ENCODE results near the gene CEACAM8.
"Not testable (repeated sequence)": the region's sequence is repeated elsewhere in the genome, so short reads cannot be mapped to it uniquely, and the experiment has no call there.

CEACAM8 gene

DNA sequence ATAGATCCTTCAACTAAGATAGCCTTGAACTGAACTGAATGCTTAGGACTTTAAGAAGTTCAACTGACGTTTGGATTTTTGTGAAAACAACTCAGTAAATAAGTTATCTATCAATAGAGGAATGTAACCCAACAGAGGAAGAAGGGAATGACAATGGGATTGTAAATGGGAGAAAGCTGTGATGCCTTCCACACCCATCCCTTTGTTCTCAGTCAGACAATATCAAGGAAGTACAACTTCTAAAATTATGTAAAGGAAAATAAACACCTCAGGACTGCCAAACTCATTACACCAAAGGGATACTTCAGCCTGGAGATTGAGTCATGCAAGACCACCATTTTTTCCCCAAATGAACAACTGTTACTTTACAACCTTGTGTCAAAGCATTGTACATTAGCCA is 21.1 kb downstream of the CEACAM8 start:
- DNase-seq (ENCODE audit: low read depth, low spot score) = no peak

DNA sequence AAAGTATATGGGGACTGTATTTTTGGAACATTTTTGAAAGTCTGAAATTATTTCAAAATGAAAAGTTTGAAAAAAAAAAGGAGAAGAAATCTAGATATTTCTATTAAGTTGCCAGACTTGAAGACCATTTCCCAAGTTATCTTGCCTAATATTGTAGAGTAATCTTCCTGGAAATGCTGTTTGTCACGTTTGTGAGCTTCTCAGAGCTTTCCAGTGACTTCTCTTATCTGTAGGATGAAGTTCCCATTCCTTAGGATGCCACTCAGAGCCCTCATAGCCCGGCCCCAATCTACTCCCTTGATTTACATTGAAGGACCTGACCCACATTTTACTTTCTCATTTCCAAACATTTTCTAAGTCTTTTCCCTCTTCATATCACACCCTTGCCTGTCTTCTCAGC is 23.6 kb downstream of the CEACAM8 start:
- DNase-seq (ENCODE audit: low read depth, low spot score) = no peak

DNA sequence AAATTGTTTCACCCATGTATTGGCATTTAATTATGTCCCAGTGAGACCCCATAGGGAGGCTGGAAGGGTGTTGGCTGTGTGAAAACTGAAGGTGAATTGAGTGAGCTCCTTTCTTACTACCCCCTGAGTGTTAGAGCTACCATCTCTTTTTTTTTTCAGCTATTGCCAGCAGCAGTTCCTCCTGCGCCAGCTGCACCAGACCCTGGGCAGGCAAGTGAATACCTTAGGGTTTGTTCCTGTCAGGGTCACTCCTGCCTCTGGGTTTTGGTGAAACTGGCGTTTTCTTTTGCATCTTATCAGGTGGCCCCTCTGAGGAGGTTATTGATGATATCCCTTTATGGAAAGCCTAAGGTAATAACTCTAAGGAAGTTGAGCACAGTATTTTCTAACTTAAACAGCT is 25.5 kb downstream of the CEACAM8 start:
- DNase-seq (ENCODE audit: low read depth, low spot score) = no peak

DNA sequence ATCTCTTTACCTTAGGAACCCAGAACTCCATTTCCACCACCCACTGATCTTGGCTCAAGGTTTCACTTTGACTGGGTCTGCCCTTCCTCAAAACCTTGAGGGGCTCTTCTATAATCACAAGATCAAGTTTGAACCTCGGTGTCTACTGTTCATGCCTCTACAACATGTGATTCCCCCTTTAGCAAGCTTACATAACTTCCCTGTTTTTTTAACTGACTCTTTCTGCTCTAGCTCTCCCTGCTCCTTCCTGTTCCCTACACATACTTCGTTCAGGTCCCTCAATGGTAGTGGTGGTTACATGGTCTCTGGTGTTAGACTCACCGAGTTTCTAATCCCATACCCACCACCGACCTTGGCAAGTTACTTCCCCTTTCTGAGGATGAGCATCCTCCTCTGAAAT is 26.7 kb downstream of the CEACAM8 start:
- DNase-seq (ENCODE audit: low read depth, low spot score) = no peak

DNA sequence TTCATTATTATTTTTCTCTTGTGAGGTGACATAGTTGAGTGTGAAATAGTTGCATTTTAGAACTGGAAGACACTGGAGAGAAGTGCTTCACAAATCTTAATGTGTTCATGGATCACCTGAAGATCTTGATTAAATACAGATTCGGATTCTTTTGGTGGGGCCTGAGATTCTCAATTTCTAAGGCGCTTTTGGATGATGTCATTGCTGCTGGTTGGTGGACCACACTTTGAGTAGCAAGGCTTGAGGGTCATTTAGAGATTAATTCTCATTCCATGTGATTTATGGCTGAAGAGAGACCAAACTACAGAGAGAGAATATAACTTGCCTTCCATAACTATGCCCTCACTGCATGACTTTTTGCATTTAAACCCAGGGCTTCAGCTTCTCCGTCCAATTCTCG is 27.2 kb downstream of the CEACAM8 start:
- DNase-seq (ENCODE audit: low read depth, low spot score) = no peak

DNA sequence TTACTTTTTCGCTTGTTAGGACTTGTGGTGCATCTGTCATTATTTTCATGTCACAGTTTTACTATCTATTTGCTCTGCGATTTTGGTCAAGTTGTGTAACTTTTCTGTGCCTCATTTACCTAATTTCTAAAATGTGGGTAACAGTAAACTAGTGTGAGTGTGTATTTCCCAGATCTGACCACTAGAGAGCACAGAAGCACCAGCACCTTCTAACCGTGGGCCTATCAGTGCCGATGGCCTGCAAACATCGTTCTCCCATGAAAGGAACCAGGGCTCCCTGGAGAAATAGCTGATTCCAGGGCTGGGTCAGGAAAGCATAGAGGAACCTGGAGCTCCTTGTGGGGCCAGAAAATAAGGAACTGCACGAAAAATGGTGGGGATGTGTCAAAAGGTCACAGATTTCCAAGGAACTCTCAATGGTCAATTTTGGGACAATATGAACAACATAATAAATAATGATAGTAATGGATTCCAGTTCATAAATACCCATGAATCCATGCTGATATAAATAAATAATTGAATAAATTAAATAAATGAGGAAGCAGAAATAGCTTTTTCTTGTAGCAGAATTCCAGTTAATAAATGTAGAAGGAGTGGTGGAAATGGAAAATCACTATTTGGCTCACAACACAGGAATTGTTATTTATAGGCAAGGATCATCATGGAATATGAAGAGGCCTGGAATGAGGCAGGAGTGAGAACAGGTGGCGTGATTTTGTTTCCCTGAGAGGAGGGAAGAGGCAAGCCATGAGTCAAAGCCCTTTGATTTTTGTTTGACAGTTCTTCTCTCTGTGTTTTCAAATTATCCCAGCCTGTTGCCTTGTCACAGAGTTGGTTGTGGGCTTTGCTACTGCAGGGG is 31.1 kb downstream of the CEACAM8 start:
- no peak for DNase-seq (ENCODE audit: low read depth, low spot score)

DNA sequence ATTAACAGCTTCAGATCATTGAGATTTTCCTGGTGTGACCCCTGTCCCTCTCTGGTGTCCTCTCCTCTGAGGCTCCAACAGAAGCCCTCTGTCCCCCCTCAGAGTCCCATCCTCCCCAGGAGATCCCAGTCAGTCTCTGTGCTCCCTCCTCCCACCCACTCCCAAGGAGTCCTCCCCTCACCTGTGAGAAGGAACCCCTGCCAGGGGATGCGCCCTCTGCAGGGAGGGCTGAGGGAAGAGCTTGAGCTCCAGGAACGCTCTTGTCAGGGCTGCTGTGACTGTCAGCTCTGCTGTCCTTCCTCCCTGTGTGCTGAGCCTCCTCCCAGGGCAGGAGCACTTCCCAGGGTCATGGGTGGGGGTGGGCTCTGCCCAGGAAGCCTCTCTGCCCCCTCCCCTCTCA is 33.2 kb downstream of the CEACAM8 start:
- no peak for DNase-seq (ENCODE audit: low read depth, low spot score)

DNA sequence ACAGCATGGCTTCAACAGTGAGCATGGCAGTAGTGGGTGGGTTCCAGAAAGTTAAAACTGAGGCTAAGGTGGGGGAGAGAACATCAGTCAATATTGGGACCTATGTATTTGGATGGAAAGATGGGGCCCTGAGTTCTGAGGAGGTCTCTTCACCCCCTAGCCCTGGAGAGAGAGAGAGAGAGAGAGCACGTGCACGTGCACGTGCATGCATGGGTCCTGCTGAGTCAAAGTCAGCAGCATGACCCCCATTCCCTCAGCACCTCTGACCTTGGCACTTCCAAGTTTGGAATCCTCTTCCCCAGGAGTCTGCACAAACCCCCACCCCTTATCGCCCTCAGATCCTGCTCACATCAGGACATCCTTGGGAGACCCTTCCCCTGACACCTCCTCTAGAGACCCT is 34.0 kb downstream of the CEACAM8 start:
- DNase-seq (ENCODE audit: low read depth, low spot score) = no peak

DNA sequence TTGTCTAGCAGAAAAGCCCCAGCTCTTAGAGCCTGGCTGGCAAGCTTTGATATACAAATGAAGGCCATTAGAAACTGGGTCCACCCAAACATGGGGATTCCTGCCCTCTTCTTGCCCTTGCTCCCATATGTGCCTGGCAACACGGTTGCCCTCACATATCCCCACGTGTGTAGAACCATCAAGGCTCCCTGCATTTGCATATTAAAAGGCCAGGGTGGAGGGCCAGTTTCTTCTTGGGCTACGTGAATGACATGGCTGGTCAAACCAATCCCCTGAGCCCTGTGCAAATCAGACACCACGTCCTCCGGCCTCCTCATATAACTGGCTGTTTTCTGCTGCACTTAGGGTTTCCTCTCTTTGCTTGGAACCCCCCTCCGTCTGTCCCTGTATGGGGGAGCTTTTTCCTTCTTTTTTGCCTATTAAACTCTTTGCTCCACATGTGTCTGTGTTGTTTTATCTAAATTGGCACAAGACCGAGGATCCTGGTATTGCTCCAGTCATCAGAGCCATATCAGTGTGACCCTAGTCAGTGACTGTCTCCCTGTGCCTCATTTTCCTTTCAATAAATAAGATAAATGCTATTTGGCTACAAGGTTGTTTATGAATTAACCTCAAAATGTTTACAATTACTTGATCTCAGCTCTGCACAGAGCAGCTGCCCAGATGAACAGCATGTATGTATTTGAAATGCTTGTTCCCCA is 36.1 kb downstream of the CEACAM8 start:
- DNase-seq (ENCODE audit: low read depth, low spot score) = no peak

DNA sequence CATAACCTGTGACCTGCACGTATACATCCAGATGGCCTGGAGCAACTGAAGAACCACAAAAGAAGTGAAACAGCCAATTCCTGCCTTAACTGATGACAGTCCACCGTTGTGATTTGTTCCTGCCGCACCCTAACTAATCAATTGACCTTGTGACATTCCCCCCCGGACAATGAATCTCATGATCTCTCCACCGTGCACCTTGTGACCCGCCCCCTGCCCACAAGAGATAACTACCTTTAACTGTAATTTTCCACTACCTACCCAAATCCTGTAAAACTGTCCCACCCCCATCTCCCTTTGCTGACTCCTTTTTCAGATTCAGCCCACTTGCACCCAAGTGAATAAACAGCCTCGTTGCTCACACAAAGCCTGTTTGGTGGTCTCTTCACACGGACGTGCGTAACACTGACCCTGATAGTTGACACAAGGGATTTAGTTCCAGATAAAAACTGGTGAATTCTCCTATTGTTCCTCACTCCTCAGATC is 37.3 kb downstream of the CEACAM8 start:
- not testable (repeated sequence) for DNase-seq (ENCODE audit: low read depth, low spot score)

DNA sequence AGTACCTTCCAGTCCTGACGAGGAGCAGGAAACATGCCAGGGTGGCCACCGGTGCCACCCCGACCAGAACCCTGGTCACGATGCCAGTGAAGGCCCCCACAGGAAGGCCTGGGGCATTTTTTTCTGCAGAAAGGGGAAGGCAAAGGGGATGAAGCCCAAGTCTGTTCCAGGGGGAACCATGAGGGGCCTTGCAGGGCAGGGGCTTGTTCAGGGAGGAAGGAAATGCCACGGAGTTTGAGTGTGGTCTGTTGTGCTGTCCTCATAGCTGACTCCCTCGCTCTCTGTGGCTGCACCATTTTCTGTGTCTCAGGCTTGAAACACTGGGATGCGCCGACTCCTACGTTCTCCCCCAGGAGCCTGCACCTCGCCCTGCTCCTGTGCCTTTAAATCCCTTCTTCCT is 38.9 kb downstream of the CEACAM8 start:
- DNase-seq (ENCODE audit: low read depth, low spot score) = no peak

DNA sequence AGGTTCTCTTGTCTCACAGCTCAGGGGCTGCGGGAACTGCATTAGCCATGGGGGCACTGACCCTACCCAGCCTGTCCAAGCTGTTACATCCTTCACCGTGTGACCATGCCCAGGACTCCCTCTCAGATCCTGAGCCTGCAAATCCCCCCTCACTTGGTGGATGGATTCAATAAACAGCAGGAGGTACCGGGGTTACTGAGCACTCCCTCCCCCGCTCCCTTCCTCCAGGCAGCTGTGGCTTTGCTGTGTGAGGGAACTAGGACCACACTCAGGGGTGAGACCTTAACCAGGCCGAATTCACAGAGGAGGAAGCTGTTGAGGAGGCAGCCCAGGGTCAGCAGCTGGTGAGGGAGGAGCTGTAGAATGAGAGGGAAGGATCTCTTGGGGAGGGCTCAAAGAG is 39.4 kb downstream of the CEACAM8 start:
- DNase-seq (ENCODE audit: low read depth, low spot score) = no peak

DNA sequence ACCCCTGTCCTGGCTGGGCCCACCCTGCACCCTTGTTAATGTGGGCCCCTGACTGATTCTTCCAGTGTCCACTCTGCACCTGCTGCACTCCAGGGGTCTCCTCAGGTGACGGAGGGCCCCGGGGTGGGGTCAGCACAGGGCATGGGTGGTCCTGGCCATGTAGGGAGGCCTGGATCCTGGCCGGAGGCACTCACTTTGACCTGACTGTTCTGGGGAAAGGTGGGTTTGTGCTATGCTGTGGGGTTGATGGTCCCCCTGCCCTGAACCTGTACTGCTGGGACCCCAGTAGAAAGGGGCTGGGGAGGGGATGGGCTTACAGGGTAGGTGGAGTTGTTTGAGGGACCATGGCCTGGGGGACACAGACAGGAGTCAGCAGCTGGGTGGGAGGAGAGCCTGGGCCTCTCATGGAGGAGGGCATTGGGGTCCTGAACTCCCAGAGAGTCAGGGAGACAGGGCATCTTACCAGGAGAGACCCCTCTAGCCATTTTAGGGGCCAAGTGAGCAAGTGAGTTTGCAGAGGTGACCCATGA is 40.6 kb downstream of the CEACAM8 start:
- no peak for DNase-seq (ENCODE audit: low read depth, low spot score)

DNA sequence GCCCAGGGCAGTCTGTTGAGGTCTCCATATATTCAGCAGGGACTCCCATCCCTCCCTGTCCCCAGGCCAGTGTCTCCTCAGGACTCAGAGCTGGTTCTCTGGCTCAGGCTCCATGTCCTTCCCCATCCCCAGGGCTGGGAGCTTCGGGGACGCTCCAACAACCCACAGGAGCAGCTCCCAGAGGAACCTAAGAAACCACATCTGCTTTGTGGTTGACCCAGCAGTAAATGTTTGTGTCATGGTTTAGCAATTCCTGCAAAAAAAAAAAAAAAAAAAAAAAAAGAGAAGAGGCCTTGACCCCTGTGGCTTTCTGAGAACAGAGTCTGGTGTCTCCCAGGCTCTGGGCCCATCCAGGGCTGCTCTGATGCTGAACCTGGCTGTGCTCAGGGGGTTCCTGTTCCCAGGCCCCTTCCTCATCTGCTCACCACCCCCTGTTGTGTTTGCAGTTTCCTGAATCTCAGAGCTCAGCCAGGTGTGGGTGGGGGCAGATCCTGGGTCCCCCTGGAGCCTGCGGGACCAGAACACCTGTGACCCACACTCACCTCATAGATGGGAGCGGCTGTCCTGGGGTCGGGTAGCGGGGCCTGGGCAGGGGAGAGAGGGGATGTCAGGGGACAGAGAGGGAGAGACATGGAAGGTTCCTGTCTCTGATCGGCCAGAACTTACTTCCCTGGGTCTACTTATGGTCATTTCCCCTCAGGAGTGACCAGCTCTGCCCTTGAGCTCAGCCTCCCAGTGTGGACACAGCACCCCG is 41.3 kb downstream of the CEACAM8 start:
- DNase-seq (ENCODE audit: low read depth, low spot score) = no peak

DNA sequence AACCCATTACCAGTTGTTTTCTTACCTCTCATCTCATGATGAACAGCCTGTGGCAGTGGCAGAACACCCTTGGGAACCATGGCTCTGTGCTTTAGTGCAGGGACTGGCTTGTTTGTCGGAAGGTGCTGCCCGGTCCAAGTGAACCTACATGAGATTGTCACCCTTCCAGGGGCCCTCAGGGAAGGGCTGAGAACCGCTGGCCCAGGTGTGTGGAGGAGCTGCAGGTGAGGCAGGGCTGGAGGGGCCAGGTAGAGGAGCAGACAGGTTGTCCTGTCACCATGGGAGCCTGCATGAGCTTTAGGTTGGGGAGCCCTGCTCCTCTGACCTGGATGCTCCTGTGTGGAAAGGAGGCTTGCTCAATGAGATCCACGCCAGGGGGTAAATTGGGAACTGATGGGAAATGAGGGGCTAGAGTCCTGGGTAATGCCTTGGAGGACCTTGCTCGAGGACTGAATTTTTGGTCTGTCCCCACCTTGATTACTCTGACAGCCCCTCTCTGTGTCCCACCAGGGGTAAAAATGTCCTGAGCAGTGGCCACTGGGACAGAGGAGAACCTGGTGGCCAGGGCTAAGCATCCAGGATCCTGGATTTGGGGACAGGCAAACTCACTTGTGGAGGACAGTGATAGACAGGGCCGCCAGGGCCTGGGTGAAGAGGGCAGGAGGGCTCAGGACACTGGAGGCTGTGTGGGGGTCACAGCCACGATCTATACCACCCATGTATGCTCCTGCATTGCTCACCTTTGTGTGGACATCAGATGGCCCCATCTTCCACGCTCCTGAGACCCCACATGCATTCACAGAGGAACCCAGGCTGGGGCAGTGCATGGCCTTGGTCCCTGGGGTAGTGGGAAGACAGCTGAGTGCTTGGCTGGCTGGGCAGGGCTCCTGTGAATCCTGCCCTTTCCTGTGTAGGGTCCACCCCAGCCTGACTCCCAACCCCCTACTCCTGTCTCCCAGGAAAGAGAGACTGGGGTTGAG is 42.3 kb downstream of the CEACAM8 start:
- DNase-seq (ENCODE audit: low read depth, low spot score) = no peak

DNA sequence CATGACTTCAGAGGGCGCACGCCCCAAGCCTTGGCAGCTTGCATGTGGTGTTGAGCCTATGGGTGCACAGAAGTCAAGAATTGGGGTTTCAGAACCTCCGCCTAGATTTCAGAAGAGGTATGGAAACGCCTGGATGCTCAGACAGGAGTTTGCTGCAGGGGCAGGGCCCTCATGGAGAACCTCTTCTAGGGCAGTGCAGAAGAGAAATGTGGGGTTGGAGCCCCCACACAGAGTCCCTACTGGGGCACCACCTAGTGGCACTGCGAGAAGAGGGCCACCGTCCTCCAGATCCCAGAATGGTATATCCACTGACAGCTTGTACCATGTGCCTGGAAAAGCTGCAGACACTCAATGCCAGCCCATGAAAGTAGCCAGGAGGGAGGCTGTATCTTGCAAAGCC is 44.2 kb downstream of the CEACAM8 start:
- not testable (repeated sequence) for DNase-seq (ENCODE audit: low read depth, low spot score)

DNA sequence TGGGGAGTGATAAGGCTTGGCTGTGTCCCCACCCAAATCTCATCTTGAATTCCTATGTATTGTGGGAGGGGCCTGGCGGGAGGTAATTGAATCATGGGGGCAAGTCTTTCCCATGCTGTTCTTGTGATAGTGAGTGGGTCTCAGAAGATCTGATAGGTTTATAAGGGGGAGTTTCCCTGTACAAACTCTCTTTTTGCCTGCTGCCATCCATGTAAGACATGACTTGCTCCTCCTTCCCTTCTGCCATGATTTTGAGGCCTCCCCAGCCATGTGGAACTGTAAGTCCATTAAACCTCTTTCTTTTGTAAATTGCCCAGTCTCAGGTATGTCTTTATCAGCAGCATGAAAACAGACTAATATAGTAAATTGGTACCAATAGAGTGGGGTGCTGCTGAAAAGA is 45.7 kb downstream of the CEACAM8 start:
- not testable (repeated sequence) for DNase-seq (ENCODE audit: low read depth, low spot score)

DNA sequence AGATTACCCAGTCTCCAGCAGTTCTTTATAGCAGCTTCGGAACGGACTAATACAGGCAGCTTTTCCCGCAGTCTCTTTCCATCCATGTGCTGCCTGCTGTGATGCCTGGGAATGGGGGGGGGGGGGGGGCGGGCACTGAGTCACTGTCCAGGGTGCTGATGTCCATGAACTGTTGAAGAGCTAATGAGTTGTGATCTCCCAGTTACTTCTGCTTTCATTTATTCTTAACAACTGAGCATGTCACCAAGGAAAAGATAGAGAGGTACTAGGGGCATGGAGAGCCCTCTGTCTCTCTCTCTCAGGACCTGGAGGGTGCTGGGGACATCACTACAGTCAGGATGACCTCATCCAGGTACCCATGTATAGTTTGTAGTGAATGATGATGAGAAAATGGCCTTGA is 46.2 kb downstream of the CEACAM8 start:
- no peak for DNase-seq (ENCODE audit: low read depth, low spot score)

DNA sequence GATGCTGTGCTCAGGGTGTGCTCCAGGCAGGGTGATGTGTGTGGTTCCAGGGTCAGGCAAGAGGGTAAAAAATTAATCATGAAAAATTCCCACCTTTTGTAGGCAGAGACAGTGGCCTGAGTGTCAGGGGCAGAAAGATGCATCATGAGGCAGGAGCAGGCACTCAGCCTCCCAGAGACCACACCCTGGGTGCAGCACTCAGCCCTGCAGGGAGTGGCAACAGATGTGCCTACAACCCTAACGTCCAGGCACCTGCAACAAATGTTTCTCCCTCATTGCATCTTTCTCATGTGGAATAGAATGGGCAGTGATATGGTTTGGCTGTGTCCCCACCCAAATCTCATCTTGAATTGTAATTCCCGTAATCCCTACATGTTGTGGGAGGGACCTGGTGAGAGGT is 46.8 kb downstream of the CEACAM8 start:
- DNase-seq (ENCODE audit: low read depth, low spot score) = no peak

DNA sequence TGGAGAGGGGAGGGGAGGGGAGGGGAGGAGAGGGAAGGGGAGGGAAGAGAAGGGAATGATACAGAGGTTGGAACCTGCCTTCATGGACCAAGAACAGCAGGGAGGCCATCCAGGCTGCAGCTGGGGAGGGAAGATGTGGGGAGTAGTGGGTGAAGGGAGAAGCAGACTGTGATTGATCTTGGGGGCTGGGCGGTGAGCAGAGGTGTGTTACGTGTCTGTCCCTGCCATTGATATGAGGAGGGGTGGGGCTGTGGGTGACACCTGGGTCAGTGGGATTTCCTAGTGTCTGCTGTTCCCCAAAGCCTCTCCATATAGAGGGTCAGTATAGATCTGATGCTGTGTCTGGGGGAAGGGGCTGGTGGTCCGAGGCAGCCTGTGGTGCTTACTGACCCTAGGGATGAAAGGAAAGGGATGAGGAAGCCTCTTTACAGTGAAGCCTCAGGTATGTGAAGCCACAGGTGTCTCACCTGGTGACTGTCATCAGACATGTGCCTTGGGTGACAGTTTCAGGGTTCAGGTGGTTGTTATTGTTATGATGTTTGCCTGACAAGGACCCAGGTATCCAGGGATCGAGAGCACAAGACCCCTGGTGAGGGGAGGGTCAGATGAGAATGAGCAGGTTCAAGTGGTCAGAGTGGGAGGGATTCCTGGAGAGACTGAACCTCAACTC is 47.8 kb downstream of the CEACAM8 start:
- no peak for DNase-seq (ENCODE audit: low read depth, low spot score)

All from activated CD4-positive, CD25-positive, alpha-beta regulatory T cell treated with anti-CD3 and anti-CD28 coated beads, Interleukin-2, amount 50 U/mL, for 16 hours (primary cell).